ENCODE measurements around the gene DDX24.

DNA sequence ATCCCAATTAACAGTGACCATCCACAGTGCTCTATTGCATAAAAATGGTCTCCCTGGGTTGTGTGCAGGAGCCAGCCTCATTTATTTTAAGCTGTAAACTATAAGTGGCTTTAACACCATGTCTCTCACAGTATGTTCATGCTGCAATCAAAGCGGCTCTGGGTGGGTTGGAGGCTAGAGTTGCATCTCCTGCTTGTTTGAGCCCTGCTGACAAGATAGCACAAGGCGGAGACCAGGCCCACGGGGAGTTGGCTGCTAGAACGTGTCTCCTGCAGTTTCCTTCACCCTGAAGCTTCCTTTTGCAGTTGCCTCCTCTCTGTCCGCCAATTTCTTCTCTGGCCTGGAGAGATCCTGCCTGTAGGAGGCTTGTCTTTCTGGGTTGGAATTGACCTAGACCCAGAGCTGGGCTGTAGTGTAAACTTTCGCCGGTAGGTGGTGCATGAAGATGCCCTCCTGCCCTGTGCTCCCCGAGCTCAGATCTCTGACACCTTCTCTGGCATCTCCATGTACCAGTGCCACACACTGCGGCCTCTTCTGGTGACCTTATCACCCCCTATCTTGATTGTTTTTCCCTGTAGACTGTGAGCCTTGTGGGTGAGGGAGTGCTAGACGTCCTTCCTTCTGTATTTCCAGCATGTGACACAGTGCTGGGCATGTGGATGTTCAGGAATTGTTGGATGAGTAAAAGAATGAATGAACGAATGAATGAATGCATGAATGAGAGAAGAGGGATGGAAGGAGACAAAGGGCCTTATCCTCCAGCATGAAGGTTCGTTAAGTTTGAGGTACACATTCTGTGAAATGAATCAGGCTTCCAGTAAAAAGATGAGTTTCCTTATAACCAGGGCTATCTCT is 44.5 kb downstream of the DDX24 start:
- TF ChIP-seq, protein P1, sequence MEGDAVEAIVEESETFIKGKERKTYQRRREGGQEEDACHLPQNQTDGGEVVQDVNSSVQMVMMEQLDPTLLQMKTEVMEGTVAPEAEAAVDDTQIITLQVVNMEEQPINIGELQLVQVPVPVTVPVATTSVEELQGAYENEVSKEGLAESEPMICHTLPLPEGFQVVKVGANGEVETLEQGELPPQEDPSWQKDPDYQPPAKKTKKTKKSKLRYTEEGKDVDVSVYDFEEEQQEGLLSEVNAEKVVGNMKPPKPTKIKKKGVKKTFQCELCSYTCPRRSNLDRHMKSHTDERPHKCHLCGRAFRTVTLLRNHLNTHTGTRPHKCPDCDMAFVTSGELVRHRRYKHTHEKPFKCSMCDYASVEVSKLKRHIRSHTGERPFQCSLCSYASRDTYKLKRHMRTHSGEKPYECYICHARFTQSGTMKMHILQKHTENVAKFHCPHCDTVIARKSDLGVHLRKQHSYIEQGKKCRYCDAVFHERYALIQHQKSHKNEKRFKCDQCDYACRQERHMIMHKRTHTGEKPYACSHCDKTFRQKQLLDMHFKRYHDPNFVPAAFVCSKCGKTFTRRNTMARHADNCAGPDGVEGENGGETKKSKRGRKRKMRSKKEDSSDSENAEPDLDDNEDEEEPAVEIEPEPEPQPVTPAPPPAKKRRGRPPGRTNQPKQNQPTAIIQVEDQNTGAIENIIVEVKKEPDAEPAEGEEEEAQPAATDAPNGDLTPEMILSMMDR (IDR thresholded peaks at IDR 0.05), result peak; percentile 70 to 79
- TF ChIP-seq POLR2AphosphoS5 (IDR thresholded peaks at IDR 0.05), result no peak

Data from suprapubic skin (tissue), 3 donors.